C4-2B (cell line): ENCODE results near the gene GPR27.

Source experiments
- CTCF ChIP-seq: fragments of 450-650 bp; conservative IDR thresholded peaks from 2 replicates; pipeline ENCODE4 v1.5.1; 2017; ENCODE audit warnings: mild to moderate bottlenecking
- ZFX ChIP-seq: fragments of 450-650 bp; IDR thresholded peaks from 2 replicates; pipeline ENCODE4 v1.6.1; 2017

GRCh38 chr3:71797455-71797854 lies 43.8 kb downstream of the GPR27 start:
- no peak for TF ChIP-seq CTCF
- TF ChIP-seq ZFX: no peak
